Left ventricle myocardium inferior (tissue), 1 donor: ENCODE results near the gene FGF12. TPM values are rescaled to one million over a fixed set of nuclear protein-coding genes. Genes with fewer than 3 reads are reported as not detected.
"Not testable (repeated sequence)": the region's sequence is repeated elsewhere in the genome, so short reads cannot be mapped to it uniquely, and the experiment has no call there.

ENCODE experiments used
- DNase-seq: peaks from one replicate; pipeline ENCODE4 v3.0.0-alpha.2; 2020
- H3K27ac ChIP-seq: fragments of 200-600 bp; replicated peaks from 2 replicates; pipeline ENCODE4 v1.8.0; 2021
- H3K27me3 ChIP-seq: fragments of 200-600 bp; 2 replicates; pipeline ENCODE4 v1.8.0; 2021; ENCODE audit warnings: low read depth
- H3K36me3 ChIP-seq: fragments of 200-600 bp; 2 replicates; pipeline ENCODE4 v1.8.0; 2021
- H3K4me1 ChIP-seq: fragments of 200-600 bp; 2 replicates; pipeline ENCODE4 v1.8.0; 2021
- H3K4me3 ChIP-seq: fragments of 200-600 bp; 2 replicates; pipeline ENCODE4 v1.8.0; 2021; ENCODE audit warnings: mild to moderate bottlenecking, moderate library complexity
- H3K9me3 ChIP-seq: fragments of 200-600 bp; replicated peaks from 2 replicates; pipeline ENCODE4 v1.8.0; 2021
- CTCF ChIP-seq: fragments of 200-600 bp; IDR thresholded peaks from 2 replicates; pipeline ENCODE4 v1.8.0; 2021; ENCODE audit warnings: antibody characterized with exemption, mild to moderate bottlenecking, borderline replicate concordance
- intact Hi-C: fragments of 100-400 bp; cut with micrococcal nuclease; formaldehyde crosslinking; loops from one replicate; pipeline ENCODE4 v1.11.0; 2022
- total RNA-seq: library from RNA; stranded (reverse); fragmentation: NEBNext Ultra II Directional; extraction: Animal tissue kit (Norgen Biotek cat#: 25700); gene quantifications from one replicate; pipeline ENCODE4 v1.2.1, GENCODE V29; 2021
- donor health status: DM: no; HTN: yes; CAD: no; lungs with severe emphysema.

Gene FGF12
- total RNA-seq, 1 donor from 2014 or later = 325 TPM

- DNase-seq = no peak
- Histone ChIP-seq H3K4me3 (peak overlapping the region; percentile 72), H3K4me1 (peaks cover 37% of the 10 kb centered on the region), H3K9me3 (no peaks in the 10 kb centered on the region), H3K36me3 (no peaks in the 10 kb centered on the region), H3K27ac (peak overlapping the region; percentile 68), H3K27me3 (no peaks in the 10 kb centered on the region)
- no peak for TF ChIP-seq CTCF
- intact Hi-C loops = no loop called here
Observed at GRCh38 chr3:192726385-192726784, 956 bp downstream of the FGF12 start.

GRCh38 chr3:192719964-192720363 lies 7.4 kb downstream of the FGF12 start:
- H3K27me3 ChIP-seq = no peaks in the 10 kb centered on the region
- intact Hi-C loops = no loop called here

GRCh38 chr3:192718156-192718555 lies 9.2 kb downstream of the FGF12 start:
- DNase-seq = no peak
- Histone ChIP-seq H3K27ac (peak overlapping the region; percentile 35), H3K27me3 (no peaks in the 10 kb centered on the region), H3K36me3 (no peaks in the 10 kb centered on the region), H3K9me3 (no peaks in the 10 kb centered on the region), H3K4me3 (peak overlapping the region; percentile 26), H3K4me1 (peaks cover 70% of the 10 kb centered on the region)
- TF ChIP-seq CTCF = no peak
- intact Hi-C loops = no loop called here

More at GRCh38 chr3:192719964-192720363, 7.4 kb downstream of the FGF12 start:
- Histone ChIP-seq H3K4me3 (peak overlapping the region; percentile 12), H3K4me1 (peaks cover 60% of the 10 kb centered on the region), H3K36me3 (no peaks in the 10 kb centered on the region), H3K9me3 (no peaks in the 10 kb centered on the region), H3K27ac (peak overlapping the region; percentile 14)
- TF ChIP-seq CTCF = no peak
- DNase-seq = no peak

- no peaks in the 10 kb centered on the region for H3K27me3 ChIP-seq
- intact Hi-C loops = no loop called here
- no peak for DNase-seq
- H3K36me3 ChIP-seq = no peaks in the 10 kb centered on the region
- no peaks in the 10 kb centered on the region for H3K9me3 ChIP-seq
- H3K4me3 ChIP-seq = no peak overlapping the region
- H3K27ac ChIP-seq = peak overlapping the region; percentile 45
- peaks cover 68% of the 10 kb centered on the region for H3K4me1 ChIP-seq
- no peak for TF ChIP-seq CTCF
Observed at GRCh38 chr3:192715126-192715525, 12.2 kb downstream of the FGF12 start.

GRCh38 chr3:192711126-192711525 lies 16.2 kb downstream of the FGF12 start:
- H3K36me3 ChIP-seq, H3K27me3 ChIP-seq, H3K9me3 ChIP-seq, intact Hi-C loops, DNase-seq, H3K4me3 ChIP-seq: not testable (repeated sequence)
- peak overlapping the region; percentile 7 for H3K27ac ChIP-seq
- peaks cover 58% of the 10 kb centered on the region for H3K4me1 ChIP-seq

GRCh38 chr3:192710366-192710765 lies 17.0 kb downstream of the FGF12 start:
- Histone ChIP-seq H3K4me3 (no peak overlapping the region), H3K27ac (peak overlapping the region; percentile 13), H3K4me1 (peaks cover 56% of the 10 kb centered on the region), H3K9me3 (no peaks in the 10 kb centered on the region), H3K27me3 (no peaks in the 10 kb centered on the region), H3K36me3 (peaks cover 3% of the 10 kb centered on the region)
- intact Hi-C loops = no loop called here
- TF ChIP-seq CTCF = no peak
- DNase-seq = no peak
